ENCODE results near the gene APOOL. TPM values are rescaled to one million over a fixed set of nuclear protein-coding genes. Genes with fewer than 3 reads are reported as not detected.
"Not testable (repeated sequence)": the region's sequence is repeated elsewhere in the genome, so short reads cannot be mapped to it uniquely, and the experiment has no call there.

Gene APOOL
- total RNA-seq, 1 donor from 2014 or later = 15.8 TPM

- Histone ChIP-seq H3K27me3 (ENCODE audit: control insufficient read depth, insufficient read depth, low read length) (no peaks in the 10 kb centered on the region), H3K4me3 (ENCODE audit: low read depth, low read length) (no peak overlapping the region), H3K36me3 (ENCODE audit: control insufficient read depth, insufficient read depth, low read length) (no peaks in the 10 kb centered on the region)
- TF ChIP-seq, protein P1, sequence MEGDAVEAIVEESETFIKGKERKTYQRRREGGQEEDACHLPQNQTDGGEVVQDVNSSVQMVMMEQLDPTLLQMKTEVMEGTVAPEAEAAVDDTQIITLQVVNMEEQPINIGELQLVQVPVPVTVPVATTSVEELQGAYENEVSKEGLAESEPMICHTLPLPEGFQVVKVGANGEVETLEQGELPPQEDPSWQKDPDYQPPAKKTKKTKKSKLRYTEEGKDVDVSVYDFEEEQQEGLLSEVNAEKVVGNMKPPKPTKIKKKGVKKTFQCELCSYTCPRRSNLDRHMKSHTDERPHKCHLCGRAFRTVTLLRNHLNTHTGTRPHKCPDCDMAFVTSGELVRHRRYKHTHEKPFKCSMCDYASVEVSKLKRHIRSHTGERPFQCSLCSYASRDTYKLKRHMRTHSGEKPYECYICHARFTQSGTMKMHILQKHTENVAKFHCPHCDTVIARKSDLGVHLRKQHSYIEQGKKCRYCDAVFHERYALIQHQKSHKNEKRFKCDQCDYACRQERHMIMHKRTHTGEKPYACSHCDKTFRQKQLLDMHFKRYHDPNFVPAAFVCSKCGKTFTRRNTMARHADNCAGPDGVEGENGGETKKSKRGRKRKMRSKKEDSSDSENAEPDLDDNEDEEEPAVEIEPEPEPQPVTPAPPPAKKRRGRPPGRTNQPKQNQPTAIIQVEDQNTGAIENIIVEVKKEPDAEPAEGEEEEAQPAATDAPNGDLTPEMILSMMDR (IDR thresholded peaks at IDR 0.05; ENCODE audit: insufficient read depth, low read length, poor library complexity, severe bottlenecking) = no peak
- no peak for DNase-seq (ENCODE audit: low read depth)
Measured at GRCh38 chrX:85037114-85037513, 33.4 kb downstream of the APOOL start.

DNA sequence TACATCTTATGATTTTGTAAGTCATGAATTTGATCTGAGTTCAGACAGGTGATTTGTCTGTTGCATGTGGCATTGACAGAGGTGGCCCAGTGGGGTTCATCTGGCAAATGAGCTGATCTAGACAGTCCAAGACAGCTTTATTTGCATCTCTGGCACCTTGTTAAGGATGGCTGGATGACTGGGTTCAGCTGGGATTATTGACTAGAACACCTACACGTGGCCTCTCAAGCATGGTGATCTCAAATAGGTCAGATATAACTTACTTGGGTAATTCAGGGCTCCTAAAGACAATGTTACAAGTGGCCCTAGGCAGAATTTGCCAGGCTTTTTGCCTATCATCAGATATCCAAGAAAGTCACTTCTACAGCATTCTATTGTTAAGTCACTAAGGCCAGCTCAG is 48.0 kb downstream of the APOOL start:
- no peaks in the 10 kb centered on the region for H3K27me3 ChIP-seq (ENCODE audit: control insufficient read depth, insufficient read depth, low read length)
- DNase-seq (ENCODE audit: low read depth) = no peak
- H3K4me3 ChIP-seq (ENCODE audit: low read depth, low read length) = no peak overlapping the region
- H3K36me3 ChIP-seq (ENCODE audit: control insufficient read depth, insufficient read depth, low read length) = no peaks in the 10 kb centered on the region
- TF ChIP-seq, protein P1 (IDR thresholded peaks at IDR 0.05; ENCODE audit: insufficient read depth, low read length, poor library complexity, severe bottlenecking) = no peak

DNA sequence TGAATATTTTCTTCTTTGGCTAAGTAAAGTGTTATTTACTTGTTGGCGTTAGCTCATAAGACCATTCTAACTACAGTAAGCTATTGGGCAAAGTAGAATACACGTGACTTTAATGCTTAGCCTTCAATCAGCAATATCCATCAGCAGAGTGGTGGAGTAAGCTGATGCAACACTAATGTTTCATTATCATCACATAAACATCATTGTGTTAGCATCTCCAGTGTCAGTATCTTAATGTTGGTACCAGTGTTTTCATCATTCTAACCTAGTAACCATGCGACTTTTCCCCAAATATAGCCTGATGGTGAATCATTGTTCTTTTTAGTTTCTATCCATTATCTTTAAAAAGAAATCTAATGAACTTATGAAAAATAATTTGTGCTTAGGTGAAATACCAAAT is 48.5 kb downstream of the APOOL start:
- TF ChIP-seq, protein P1 (IDR thresholded peaks at IDR 0.05; ENCODE audit: insufficient read depth, low read length, poor library complexity, severe bottlenecking) = no peak
- Histone ChIP-seq H3K36me3 (ENCODE audit: control insufficient read depth, insufficient read depth, low read length) (no peaks in the 10 kb centered on the region), H3K27me3 (ENCODE audit: control insufficient read depth, insufficient read depth, low read length) (no peaks in the 10 kb centered on the region), H3K4me3 (ENCODE audit: low read depth, low read length) (no peak overlapping the region)
- DNase-seq (ENCODE audit: low read depth) = no peak

- TF ChIP-seq, protein P1 (IDR thresholded peaks at IDR 0.05; ENCODE audit: insufficient read depth, low read length, poor library complexity, severe bottlenecking) = peak; percentile 18
- Histone ChIP-seq H3K36me3 (ENCODE audit: control insufficient read depth, insufficient read depth, low read length) (no peaks in the 10 kb centered on the region), H3K27me3 (ENCODE audit: control insufficient read depth, insufficient read depth, low read length) (no peaks in the 10 kb centered on the region), H3K4me3 (ENCODE audit: low read depth, low read length) (no peak overlapping the region)
- peak; percentile 7 for DNase-seq (ENCODE audit: low read depth)
Measured at GRCh38 chrX:85052636-85053343, 49.1 kb downstream of the APOOL start.

DNA sequence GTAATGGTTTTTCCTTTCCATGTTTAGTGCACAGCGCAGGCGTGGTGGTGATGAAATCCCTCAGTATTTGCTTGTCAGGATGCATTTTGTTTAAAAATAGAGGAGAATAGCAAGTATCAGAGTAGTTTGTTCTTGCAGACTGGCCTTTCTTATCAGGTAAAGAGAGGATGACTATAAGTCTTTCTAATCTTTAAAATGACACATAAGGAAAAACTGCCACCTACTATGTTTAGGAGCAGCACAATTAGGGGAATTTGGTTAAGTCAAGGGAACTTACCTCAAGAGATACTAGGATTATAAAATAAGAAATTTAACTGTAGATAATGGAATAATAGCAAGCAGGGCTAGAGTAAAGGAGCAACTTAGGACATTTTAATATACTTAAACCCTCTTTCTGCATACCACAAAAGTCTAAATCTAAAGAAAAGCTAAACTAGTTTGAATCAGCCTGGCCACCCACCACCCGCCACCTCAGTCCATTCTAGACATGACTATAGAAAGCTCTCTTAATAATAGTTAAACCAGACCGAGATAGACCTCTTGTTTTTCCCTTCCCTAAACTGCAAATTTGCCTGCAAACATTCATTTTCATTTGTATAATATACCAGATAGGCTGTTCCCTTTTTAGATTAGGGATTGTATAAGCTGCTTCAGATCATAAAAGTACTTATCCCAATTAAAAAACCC is 62.0 kb downstream of the APOOL start:
- TF ChIP-seq, protein P1 (IDR thresholded peaks at IDR 0.05; ENCODE audit: insufficient read depth, low read length, poor library complexity, severe bottlenecking) = no peak
- Histone ChIP-seq H3K36me3 (ENCODE audit: control insufficient read depth, insufficient read depth, low read length) (no peaks in the 10 kb centered on the region), H3K27me3 (ENCODE audit: control insufficient read depth, insufficient read depth, low read length) (no peaks in the 10 kb centered on the region), H3K4me3 (ENCODE audit: low read depth, low read length) (no peak overlapping the region)
- no peak for DNase-seq (ENCODE audit: low read depth)

DNA sequence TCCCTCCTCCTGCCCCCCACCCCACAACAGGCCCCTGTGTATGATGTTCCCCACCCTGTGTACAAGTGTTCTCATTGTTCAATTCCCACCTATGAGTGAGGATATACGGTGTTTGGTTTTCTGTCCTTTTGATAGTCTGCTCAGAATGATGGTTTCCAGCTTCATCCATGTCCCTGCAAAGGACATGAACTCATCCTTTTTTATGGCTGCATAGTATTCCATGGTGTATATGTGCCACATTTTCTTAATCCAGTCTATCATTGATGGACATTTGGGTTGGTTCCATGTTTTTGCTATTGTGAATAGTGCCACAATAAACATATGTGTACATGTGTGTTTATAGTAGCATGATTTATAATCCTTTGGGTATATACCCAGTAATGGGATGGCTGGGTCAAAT is 73.6 kb downstream of the APOOL start:
- not testable (repeated sequence) for H3K27me3 ChIP-seq (ENCODE audit: control insufficient read depth, insufficient read depth, low read length); H3K4me3 ChIP-seq (ENCODE audit: low read depth, low read length); H3K36me3 ChIP-seq (ENCODE audit: control insufficient read depth, insufficient read depth, low read length); DNase-seq (ENCODE audit: low read depth)
